RWPE1 (cell line): ENCODE data around the gene AGT.

ENCODE experiments used
- CTCF ChIA-PET: fragments of 350-600 bp; sonication (Branson Sonifier 250); formaldehyde crosslinking; extraction: SDS; loops from one replicate; lab custom pipeline; 2021; lab: Yijun Ruan, JAX
- POLR2A ChIA-PET: fragments of 400-600 bp; formaldehyde crosslinking; extraction: SDS; loops from one replicate; lab custom pipeline; 2020; ENCODE audit warnings: antibody characterized with exemption; ENCODE audit not compliant: low non-redundant PET; lab: Yijun Ruan, JAX
- DNase-seq: peaks from one replicate; pipeline ENCODE4 v3.0.0; 2012; ENCODE audit warnings: low spot score
- H3K27ac ChIP-seq: fragments of 450-650 bp; 2 replicates; pipeline ENCODE4 v1.5.1; 2017
- TF ChIP-seq, protein P1 (sequence below): fragments of 450-650 bp; conservative IDR thresholded peaks from 2 replicates; pipeline ENCODE4 v1.5.1; 2017; ENCODE audit warnings: low read depth, mild to moderate bottlenecking

AGT gene

GRCh38 chr1:230704830-230705229, 9.1 kb downstream of the AGT start:
- no peak overlapping the region for H3K27ac ChIP-seq
- TF ChIP-seq, protein P1, sequence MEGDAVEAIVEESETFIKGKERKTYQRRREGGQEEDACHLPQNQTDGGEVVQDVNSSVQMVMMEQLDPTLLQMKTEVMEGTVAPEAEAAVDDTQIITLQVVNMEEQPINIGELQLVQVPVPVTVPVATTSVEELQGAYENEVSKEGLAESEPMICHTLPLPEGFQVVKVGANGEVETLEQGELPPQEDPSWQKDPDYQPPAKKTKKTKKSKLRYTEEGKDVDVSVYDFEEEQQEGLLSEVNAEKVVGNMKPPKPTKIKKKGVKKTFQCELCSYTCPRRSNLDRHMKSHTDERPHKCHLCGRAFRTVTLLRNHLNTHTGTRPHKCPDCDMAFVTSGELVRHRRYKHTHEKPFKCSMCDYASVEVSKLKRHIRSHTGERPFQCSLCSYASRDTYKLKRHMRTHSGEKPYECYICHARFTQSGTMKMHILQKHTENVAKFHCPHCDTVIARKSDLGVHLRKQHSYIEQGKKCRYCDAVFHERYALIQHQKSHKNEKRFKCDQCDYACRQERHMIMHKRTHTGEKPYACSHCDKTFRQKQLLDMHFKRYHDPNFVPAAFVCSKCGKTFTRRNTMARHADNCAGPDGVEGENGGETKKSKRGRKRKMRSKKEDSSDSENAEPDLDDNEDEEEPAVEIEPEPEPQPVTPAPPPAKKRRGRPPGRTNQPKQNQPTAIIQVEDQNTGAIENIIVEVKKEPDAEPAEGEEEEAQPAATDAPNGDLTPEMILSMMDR = no peak
- DNase-seq = no peak
- CTCF ChIA-PET = no interaction called here
- POLR2A ChIA-PET = no interaction called here

DNA sequence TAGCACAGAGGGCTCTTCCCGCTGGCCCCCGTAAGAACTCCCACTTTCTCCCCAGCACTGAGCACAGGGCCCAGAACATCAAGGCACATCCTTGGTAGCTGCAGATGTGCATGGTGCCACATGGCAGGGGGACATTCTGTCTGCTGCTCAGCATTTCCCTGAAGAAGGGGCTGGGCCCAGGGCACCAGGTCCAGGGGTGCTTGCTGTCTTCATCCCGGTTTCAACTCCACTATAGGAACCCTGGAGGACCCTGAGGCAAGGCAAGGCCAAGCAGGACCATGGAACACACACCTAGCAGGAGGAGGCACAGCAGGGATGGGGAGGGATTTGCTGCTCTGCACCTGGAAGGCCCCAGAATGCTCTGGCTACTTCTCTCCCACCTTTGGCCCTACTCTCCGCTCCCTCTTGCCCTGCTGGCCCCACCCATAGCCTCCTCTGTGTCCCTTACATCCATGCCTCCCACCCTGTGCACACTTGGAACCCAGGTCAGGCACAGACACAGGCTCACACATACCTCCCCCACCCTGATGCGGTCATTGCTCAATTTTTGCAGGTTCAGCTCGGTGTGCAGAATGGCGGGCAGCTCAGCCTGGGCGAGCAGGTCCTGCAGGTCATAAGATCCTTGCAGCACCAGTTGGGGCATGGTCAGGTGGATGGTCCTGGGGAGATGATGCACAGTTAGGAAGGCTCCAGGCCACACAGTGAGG, 10.1 kb downstream of the AGT start:
- POLR2A ChIA-PET = no interaction called here
- CTCF ChIA-PET = no interaction called here
- TF ChIP-seq, protein P1 = no peak
- H3K27ac ChIP-seq = no peak overlapping the region
- DNase-seq = no peak

DNA sequence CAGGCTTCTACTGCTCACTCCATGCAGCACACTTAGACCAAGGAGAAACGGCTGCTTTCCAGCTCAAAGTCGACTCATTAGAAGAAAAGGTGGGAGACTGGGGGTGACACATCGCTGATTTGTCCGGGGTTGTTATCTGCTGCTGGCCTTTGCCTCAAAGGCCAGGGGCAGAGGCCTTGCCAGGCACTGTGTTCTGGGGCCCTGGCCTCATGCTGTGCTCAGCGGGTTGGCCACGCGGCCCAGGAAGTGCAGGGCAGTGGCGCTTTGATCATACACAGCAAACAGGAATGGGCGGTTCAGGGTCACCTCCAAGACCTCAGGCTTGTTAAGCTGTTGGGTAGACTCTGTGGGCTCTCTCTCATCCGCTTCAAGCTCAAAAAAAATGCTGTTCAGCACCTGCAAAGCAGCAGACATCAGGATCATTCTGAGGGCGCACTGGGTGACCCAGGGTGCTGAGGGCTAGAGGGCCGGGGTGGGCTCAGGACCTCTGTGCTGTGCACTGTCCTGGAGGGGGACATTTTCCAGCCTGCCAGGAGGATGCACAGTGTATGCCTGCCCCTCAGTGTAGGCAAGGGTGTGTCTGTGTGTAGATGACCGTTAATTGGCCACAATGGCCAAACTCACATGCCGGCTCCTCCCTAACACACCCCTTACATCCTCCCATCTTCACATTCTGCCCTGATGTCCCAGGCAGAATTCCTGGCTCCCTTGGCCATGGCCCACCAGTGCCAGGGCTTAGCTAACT, 10.8 kb downstream of the AGT start:
- H3K27ac ChIP-seq = no peak overlapping the region
- DNase-seq = no peak
- TF ChIP-seq, protein P1 = no peak
- POLR2A ChIA-PET = no interaction called here
- CTCF ChIA-PET = no interaction called here

GRCh38 chr1:230701895-230702768, 11.8 kb downstream of the AGT start:
- no peak for DNase-seq
- ChIA-PET POLR2A (no interaction called here), CTCF (interaction anchor here (0.6 kb wide), 1 partner anchor 97 kb away, joined by 3 read pairs; no protein-coding TSS in a partner anchor)

DNA sequence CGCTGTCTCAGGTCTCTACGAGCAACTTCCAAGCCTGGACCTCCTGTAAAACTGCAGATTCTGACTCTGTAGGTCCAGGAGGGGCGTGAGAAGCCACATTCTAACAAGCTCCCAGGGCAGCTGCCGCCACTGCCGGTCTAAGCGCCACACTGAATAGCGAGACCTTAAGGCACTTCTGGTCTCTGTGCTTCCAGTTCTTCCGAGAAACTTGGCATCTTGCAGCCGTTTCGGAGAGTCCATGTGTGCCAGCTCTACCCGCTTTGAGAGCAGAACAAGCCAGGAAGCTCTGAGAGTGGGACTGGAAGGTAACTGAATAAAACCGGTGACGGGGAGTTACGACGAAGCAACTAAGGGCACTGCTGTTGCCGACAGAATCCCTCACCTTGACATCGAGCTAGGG, 12.5 kb downstream of the AGT start:
- ChIA-PET POLR2A (no interaction called here), CTCF (interaction anchor here (0.6 kb wide), 1 partner anchor 98 kb away, joined by 3 read pairs; no protein-coding TSS in a partner anchor)
- DNase-seq = no peak
- TF ChIP-seq, protein P1 = no peak
- no peak overlapping the region for H3K27ac ChIP-seq

More at GRCh38 chr1:230701895-230702768, 11.8 kb downstream of the AGT start:
- TF ChIP-seq, protein P1 = no peak
- no peak overlapping the region for H3K27ac ChIP-seq

GRCh38 chr1:230700132-230700531, 13.8 kb downstream of the AGT start:
- POLR2A ChIA-PET = no interaction called here
- no peak for DNase-seq
- no peak overlapping the region for H3K27ac ChIP-seq
- TF ChIP-seq, protein P1 = no peak
- CTCF ChIA-PET = no interaction called here
